SHP77 treated with DMSO at 0.1 percent for 48 hours (cell line): ENCODE results near the gene HAUS2.
"Not testable (repeated sequence)": the region's sequence is repeated elsewhere in the genome, so short reads cannot be mapped to it uniquely, and the experiment has no call there.

Source experiments
- DNase-seq: peaks from one replicate; lab custom pipeline; 2025; lab: John Stamatoyannopoulos, UW

The HAUS2 gene

GRCh38 chr15:42576040-42576594 is 27.5 kb downstream of the HAUS2 start:
- no peak for DNase-seq

- DNase-seq: no peak
Measured at GRCh38 chr15:42576776-42577175, 28.1 kb downstream of the HAUS2 start.

GRCh38 chr15:42577514-42578031 is 28.9 kb downstream of the HAUS2 start:
- DNase-seq: no peak

GRCh38 chr15:42578984-42579537 is 30.4 kb downstream of the HAUS2 start:
- DNase-seq: no peak

- DNase-seq: peak; percentile 65
Measured at GRCh38 chr15:42581272-42581730, 32.7 kb downstream of the HAUS2 start.

GRCh38 chr15:42582569-42583375 is 34.1 kb downstream of the HAUS2 start:
- no peak for DNase-seq

- no peak for DNase-seq
Measured at GRCh38 chr15:42584031-42584765, 35.6 kb downstream of the HAUS2 start.

- DNase-seq: no peak
Measured at GRCh38 chr15:42590619-42591237, 42.1 kb downstream of the HAUS2 start.

GRCh38 chr15:42591238-42591934 is 42.7 kb downstream of the HAUS2 start:
- DNase-seq: peak; percentile 8

GRCh38 chr15:42592716-42593115 is 44.1 kb downstream of the HAUS2 start:
- DNase-seq: no peak

GRCh38 chr15:42593143-42593542 is 44.5 kb downstream of the HAUS2 start:
- no peak for DNase-seq

GRCh38 chr15:42594095-42594494 is 45.5 kb downstream of the HAUS2 start:
- no peak for DNase-seq

GRCh38 chr15:42595626-42596240 is 47.1 kb downstream of the HAUS2 start:
- DNase-seq: no peak

- DNase-seq: not testable (repeated sequence)
Measured at GRCh38 chr15:42601316-42601715, 52.7 kb downstream of the HAUS2 start.

GRCh38 chr15:42602501-42602900 is 53.9 kb downstream of the HAUS2 start:
- DNase-seq: no peak

- DNase-seq: no peak
Measured at GRCh38 chr15:42603978-42604377, 55.3 kb downstream of the HAUS2 start.

- DNase-seq: no peak
Measured at GRCh38 chr15:42604894-42605744, 56.5 kb downstream of the HAUS2 start.

- no peak for DNase-seq
Measured at GRCh38 chr15:42605796-42606195, 57.2 kb downstream of the HAUS2 start.

GRCh38 chr15:42608110-42608531 is 59.5 kb downstream of the HAUS2 start:
- no peak for DNase-seq
